B cell (primary cell): ENCODE measurements around the gene GJC1. TPM values are rescaled to one million over a fixed set of nuclear protein-coding genes. Genes with fewer than 3 reads are reported as not detected.
A peak's percentile ranks its signal among the peaks of the same experiment; 100 is the strongest.

Source experiments
- ATAC-seq: fragments of 200-7000 bp; cut with Tn5 transposase; one replicate; pipeline ENCODE4 v1.10.0; 2021; ENCODE audit warnings: low read depth, mild to moderate bottlenecking, moderate number of reproducible peaks, moderate library complexity
- CTCF ChIA-PET: fragments of 350-600 bp; sonication (Branson Sonifier 250); formaldehyde crosslinking; loops from one replicate; lab custom pipeline; 2021; ENCODE audit warnings: antibody characterized with exemption, inconsistent platforms; lab: Charles Lee
- POLR2A ChIA-PET: fragments of 350-600 bp; sonication (Branson Sonifier 250); formaldehyde crosslinking; loops from one replicate; lab custom pipeline; 2021; ENCODE audit warnings: antibody characterized with exemption; lab: Charles Lee
- DNase-seq: peaks from one replicate; pipeline ENCODE4 v3.0.0; 2013
- H2AFZ ChIP-seq: 2 replicates; pipeline ENCODE4 v1.6.1; 2012; ENCODE audit warnings: mild to moderate bottlenecking, low read depth, low read length; ENCODE audit not compliant: insufficient read depth, poor library complexity, severe bottlenecking
- H3K27ac ChIP-seq, 2 donors: 1 replicate in 1 of 2; 2 replicates in 1 of 2; pipeline ENCODE4 v1.5.1; 2012 to 2013; ENCODE audit warnings: low read length in 2 of 2, mild to moderate bottlenecking in 2 of 2, moderate library complexity in 1 of 2
- H3K27me3 ChIP-seq, 4 experiments: fragments of 200-600 bp in 1 of 4; sonication (generic) in 1 of 4; replicated peaks in 1 of 4; 1 replicate in 2 of 4; 2 replicates in 2 of 4; pipeline versions ENCODE4 v1.6.1 to v1.7.0; 2013 to 2016; ENCODE audit warnings: low read length in 3 of 4, mild to moderate bottlenecking in 2 of 4, mixed read lengths in 1 of 4, moderate library complexity in 1 of 4; ENCODE audit not compliant: insufficient read depth in 4 of 4, control insufficient read depth in 3 of 4; ENCODE audit errors: control extremely low read depth in 1 of 4
- H3K36me3 ChIP-seq, 2 experiments: replicated peaks in 1 of 2; 1 replicate in 1 of 2; 2 replicates in 1 of 2; pipeline versions ENCODE4 v1.6.1 to v1.7.1; 2013; ENCODE audit warnings: low read length in 1 of 2; ENCODE audit not compliant: insufficient read depth in 2 of 2, control insufficient read depth in 1 of 2; ENCODE audit errors: control extremely low read depth in 1 of 2, extremely low read depth in 1 of 2
- H3K4me1 ChIP-seq, 2 donors: fragments of 200-600 bp in 1 of 2; sonication (generic) in 1 of 2; 1 replicate in 1 of 2; 2 replicates in 1 of 2; pipeline versions ENCODE4 v1.5.1 to v1.6.1; 2013 to 2017; ENCODE audit warnings: low read length in 2 of 2; ENCODE audit not compliant: control insufficient read depth in 2 of 2, insufficient read depth in 2 of 2
- H3K4me2 ChIP-seq: replicated peaks from 2 replicates; pipeline ENCODE3; 2012; ENCODE audit warnings: mild to moderate bottlenecking, low read depth, low read length; ENCODE audit not compliant: poor library complexity, severe bottlenecking
- H3K4me3 ChIP-seq, 5 experiments: fragments of 200-600 bp in 1 of 5; sonication (generic) in 1 of 5; 1 replicate in 3 of 5; 2 replicates in 2 of 5; pipeline versions ENCODE4 v1.5.1 to v1.7.0; 2011 to 2016; ENCODE audit warnings: low read length in 4 of 5, mild to moderate bottlenecking in 4 of 5, low read depth in 2 of 5, control low read depth in 1 of 5, moderate library complexity in 1 of 5; ENCODE audit not compliant: insufficient read depth in 1 of 5; ENCODE audit errors: control extremely low read depth in 1 of 5, extremely low read depth in 1 of 5
- H3K79me2 ChIP-seq: fragments of 200-600 bp; sonication (generic); one replicate; pipeline ENCODE4 v1.6.0; 2016; ENCODE audit warnings: low read length; ENCODE audit not compliant: control insufficient read depth, insufficient read depth
- H3K9ac ChIP-seq: fragments of 200-600 bp; sonication (generic); 2 replicates; pipeline ENCODE4 v1.6.1; 2017; ENCODE audit warnings: mild to moderate bottlenecking, low read length, moderate library complexity
- H3K9me3 ChIP-seq, 3 donors: one replicate each; pipeline versions ENCODE4 v1.6.1 to v1.7.1; 2013; ENCODE audit warnings: low read length in 2 of 3; ENCODE audit not compliant: control insufficient read depth in 2 of 3, insufficient read depth in 1 of 3; ENCODE audit errors: control extremely low read depth in 1 of 3
- H4K20me1 ChIP-seq: 2 replicates; pipeline ENCODE4 v1.6.0; 2012; ENCODE audit warnings: mild to moderate bottlenecking, low read length; ENCODE audit not compliant: insufficient read depth, control insufficient read depth, poor library complexity, severe bottlenecking
- H3K27ac Mint-ChIP-seq: one replicate; pipeline ENCODE4 v1.8.0; 2021; ENCODE audit warnings: mixed read lengths
- H3K27me3 Mint-ChIP-seq: one replicate; pipeline ENCODE4 v1.8.0; 2021; ENCODE audit warnings: mixed read lengths
- H3K4me1 Mint-ChIP-seq: one replicate; pipeline ENCODE4 v1.8.0; 2021; ENCODE audit warnings: mixed read lengths
- H3K4me3 Mint-ChIP-seq: one replicate; pipeline ENCODE4 v1.8.0; 2021; ENCODE audit warnings: mixed read lengths
- H3K9me3 Mint-ChIP-seq: one replicate; pipeline ENCODE4 v1.8.0; 2022; ENCODE audit warnings: mixed read lengths; ENCODE audit not compliant: insufficient read depth
- EZH2 ChIP-seq: IDR thresholded peaks from 2 replicates; pipeline ENCODE4 v1.6.1; 2012; ENCODE audit warnings: borderline replicate concordance, low read depth, mild to moderate bottlenecking, moderate library complexity, low read length; ENCODE audit not compliant: insufficient read depth, poor library complexity, severe bottlenecking
- WGBS: methylation state at CpG from one replicate; pipeline ENCODE4 v1.1.5; 2013; ENCODE audit warnings: missing lambda C conversion rate; ENCODE audit not compliant: insufficient coverage; 5-methylcytosine and 5-hydroxymethylcytosine counted together
- intact Hi-C: fragments of 100-400 bp; cut with micrococcal nuclease; formaldehyde crosslinking; loops from one replicate; pipeline ENCODE4 v1.10.0; 2022
- polyA plus RNA-seq: library from polyadenylated mRNA; depleted of rRNA; stranded (reverse); fragments of >200 nt; gene quantifications from 2 replicates; pipeline ENCODE4 v1.2.3, GENCODE V29; 2012
- total RNA-seq, 2 donors: library from RNA; stranded (reverse); fragments of 120-200 nt in 1 of 2; gene quantifications; 1 replicate in 1 of 2; 2 replicates in 1 of 2; pipeline versions ENCODE4 v1.2.3 to v1.2.4, GENCODE V29; 2013 to 2022
- TF ChIP-seq, protein P1 (sequence below): fragments of 200-600 bp; IDR thresholded peaks from one replicate; pipeline ENCODE4 v1.8.0; 2022; ENCODE audit warnings: antibody characterized with exemption, mild to moderate bottlenecking

GJC1 gene
- total and polyA plus RNA-seq, 2 donors (not counting 1 experiment from before 2014, with no cell fraction given): not detected

DNA sequence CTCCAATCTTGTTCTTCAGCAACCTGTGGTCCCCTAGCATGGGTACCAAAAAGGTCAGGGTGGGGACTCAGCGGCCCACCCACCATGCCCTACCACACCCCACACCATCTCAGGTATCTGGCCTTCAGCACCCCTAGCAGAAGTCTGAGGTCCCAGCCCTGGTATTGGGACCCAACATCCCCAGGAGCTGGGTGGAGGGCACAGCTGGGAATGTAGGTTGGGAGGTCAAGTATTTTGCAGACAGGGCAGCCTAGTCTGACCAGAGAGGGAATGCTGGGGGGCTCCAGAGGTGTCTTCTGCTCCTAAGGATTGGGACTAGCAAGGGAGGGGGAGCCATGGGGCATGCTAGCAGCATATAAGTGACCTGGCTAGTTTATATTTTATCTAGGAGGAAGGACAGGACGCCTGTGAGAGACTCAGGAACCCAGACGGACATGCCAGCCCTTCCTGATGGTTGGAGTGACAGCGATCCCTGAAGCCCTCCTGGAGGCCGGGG is 72.1 kb downstream of the GJC1 start:
- 44% methylated on average over 4 of the region's 5 CpGs for WGBS
- Histone ChIP-seq H3K9ac (no peak overlapping the region), H4K20me1 (no peaks in the 10 kb centered on the region), H3K27me3 (peaks cover 0 to 39% (median 16%) of the 10 kb centered on the region in 4 experiments), H3K4me3 (no peak overlapping the region), H3K9me3 (peaks cover 0 to 6% (median 0%) of the 10 kb centered on the region in 3 donors), H3K27ac (no peak overlapping the region), H3K4me1 (peaks cover 11 to 12% of the 10 kb centered on the region in 2 donors), H2AFZ (peak overlapping the region; percentile 52), H3K4me2 (peak overlapping the region; percentile 76), H3K79me2 (no peaks in the 10 kb centered on the region), H3K36me3 (no peaks in the 10 kb centered on the region)
- Mint-ChIP-seq H3K27me3 (peaks cover 33% of the 10 kb centered on the region), H3K4me3 (peak overlapping the region; percentile 61), H3K27ac (no peak overlapping the region), H3K4me1 (peaks cover 3% of the 10 kb centered on the region), H3K9me3 (no peaks in the 10 kb centered on the region)
- CTCF ChIA-PET: no interaction called here
- no peak for TF ChIP-seq EZH2
- TF ChIP-seq, protein P1, sequence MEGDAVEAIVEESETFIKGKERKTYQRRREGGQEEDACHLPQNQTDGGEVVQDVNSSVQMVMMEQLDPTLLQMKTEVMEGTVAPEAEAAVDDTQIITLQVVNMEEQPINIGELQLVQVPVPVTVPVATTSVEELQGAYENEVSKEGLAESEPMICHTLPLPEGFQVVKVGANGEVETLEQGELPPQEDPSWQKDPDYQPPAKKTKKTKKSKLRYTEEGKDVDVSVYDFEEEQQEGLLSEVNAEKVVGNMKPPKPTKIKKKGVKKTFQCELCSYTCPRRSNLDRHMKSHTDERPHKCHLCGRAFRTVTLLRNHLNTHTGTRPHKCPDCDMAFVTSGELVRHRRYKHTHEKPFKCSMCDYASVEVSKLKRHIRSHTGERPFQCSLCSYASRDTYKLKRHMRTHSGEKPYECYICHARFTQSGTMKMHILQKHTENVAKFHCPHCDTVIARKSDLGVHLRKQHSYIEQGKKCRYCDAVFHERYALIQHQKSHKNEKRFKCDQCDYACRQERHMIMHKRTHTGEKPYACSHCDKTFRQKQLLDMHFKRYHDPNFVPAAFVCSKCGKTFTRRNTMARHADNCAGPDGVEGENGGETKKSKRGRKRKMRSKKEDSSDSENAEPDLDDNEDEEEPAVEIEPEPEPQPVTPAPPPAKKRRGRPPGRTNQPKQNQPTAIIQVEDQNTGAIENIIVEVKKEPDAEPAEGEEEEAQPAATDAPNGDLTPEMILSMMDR: no peak
- DNase-seq (no peak), ATAC-seq (no peak)
- intact Hi-C loops: no loop called here
- POLR2A ChIA-PET: interaction anchor here (0.5 to 0.7 kb wide), 2 partner anchors 26 to 173 kb away, joined by 4 to 5 read pairs; no protein-coding TSS in a partner anchor

DNA sequence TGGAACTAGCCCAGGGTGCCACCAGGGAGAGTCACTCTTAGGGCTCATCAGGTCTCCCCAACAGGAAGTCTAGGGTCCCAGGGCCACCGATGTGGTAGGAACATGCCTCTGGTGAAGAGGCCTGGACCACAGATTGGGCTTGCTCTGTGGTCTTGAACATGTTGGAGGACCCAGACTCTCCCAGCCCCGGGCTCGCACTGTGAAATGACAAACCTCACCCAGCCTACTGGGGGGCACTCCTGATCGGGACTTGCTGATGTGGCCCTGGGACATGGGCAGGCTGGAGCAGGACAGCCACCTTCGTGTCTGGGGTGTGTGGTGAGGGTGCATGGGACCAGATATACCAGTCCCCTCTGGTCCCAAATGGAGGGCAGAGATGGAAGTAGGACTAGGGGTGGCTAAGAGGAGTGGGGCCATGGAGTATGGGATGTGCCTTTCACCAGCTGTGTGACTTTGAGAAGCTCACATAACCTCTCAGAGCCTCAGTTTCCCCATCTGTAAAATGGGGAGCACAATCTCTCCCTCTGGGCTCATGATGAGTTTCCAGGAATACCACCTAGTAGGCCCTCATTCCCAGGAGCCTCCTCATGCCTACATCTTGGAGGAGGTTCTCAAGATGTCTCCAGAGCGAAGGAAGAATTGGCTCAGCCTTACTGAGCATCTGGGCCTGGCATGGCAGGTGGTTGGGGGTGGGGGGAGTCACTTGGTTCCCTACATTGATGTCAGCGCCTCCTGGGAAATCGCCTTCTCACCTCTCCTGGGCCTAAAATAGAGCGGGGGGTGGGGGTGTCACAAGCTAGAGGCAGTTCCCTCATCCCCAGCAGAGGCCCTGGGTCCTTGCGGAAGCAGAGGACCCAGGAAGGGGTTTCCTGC is 72.8 kb downstream of the GJC1 start:
- Mint-ChIP-seq H3K27ac (no peak overlapping the region), H3K27me3 (peaks cover 29% of the 10 kb centered on the region), H3K4me3 (peak overlapping the region; percentile 61), H3K9me3 (no peaks in the 10 kb centered on the region), H3K4me1 (peaks cover 3% of the 10 kb centered on the region)
- Histone ChIP-seq H3K36me3 (no peaks in the 10 kb centered on the region), H3K4me3 (no peak overlapping the region), H2AFZ (no peak overlapping the region), H3K79me2 (no peaks in the 10 kb centered on the region), H3K4me2 (no peak overlapping the region), H4K20me1 (no peaks in the 10 kb centered on the region), H3K9me3 (peaks cover 0 to 6% (median 0%) of the 10 kb centered on the region in 3 donors), H3K4me1 (peaks cover 11 to 12% of the 10 kb centered on the region in 2 donors), H3K27ac (no peak overlapping the region), H3K27me3 (peaks cover 0 to 39% (median 16%) of the 10 kb centered on the region in 4 experiments), H3K9ac (no peak overlapping the region)
- TF ChIP-seq, protein P1: no peak
- TF ChIP-seq EZH2: no peak
- ATAC-seq (no peak), DNase-seq (no peak)
- CTCF ChIA-PET: no interaction called here
- POLR2A ChIA-PET: interaction anchor here (0.5 to 0.7 kb wide), 2 partner anchors 27 to 174 kb away, joined by 4 to 5 read pairs; no protein-coding TSS in a partner anchor
- WGBS: 76% methylated on average over 9 of the region's 10 CpGs
- intact Hi-C loops: no loop called here
